ENCODE results near the gene CSNK2A1.

The CSNK2A1 gene

GRCh38 chr20:427849-428657 lies 115.5 kb downstream of the CSNK2A1 start:
- no peak for DNase-seq

GRCh38 chr20:427401-427800 lies 116.2 kb downstream of the CSNK2A1 start:
- no peak for DNase-seq

GRCh38 chr20:426566-426965 lies 117.0 kb downstream of the CSNK2A1 start:
- DNase-seq = no peak
